ENCODE data around the gene DNTTIP2. TPM values are rescaled to one million over a fixed set of nuclear protein-coding genes. Genes with fewer than 3 reads are reported as not detected.

The DNTTIP2 gene
- total RNA-seq, 1 experiment from 2014 or later, result 101 TPM

DNA sequence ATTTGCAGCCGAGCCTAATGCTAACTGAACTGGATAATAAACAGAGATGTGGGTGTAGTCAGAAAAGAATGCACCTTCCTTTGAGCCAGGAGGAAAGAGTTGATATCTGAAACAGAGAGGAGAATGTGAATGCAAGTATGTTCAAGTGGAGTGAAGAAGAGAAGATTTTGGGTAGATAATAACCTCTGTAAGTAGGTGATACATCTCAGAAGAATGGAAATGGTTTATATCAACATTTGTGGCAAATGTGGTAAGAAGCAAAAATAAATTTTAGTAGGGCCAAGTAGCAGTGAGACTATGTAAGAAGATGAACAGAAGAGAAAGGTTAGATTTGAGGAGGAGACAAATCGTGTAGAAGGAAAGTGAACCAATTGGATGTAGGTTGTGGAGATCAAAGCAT is 1.7 kb upstream of the DNTTIP2 start:
- TF ChIP-seq, protein P1, sequence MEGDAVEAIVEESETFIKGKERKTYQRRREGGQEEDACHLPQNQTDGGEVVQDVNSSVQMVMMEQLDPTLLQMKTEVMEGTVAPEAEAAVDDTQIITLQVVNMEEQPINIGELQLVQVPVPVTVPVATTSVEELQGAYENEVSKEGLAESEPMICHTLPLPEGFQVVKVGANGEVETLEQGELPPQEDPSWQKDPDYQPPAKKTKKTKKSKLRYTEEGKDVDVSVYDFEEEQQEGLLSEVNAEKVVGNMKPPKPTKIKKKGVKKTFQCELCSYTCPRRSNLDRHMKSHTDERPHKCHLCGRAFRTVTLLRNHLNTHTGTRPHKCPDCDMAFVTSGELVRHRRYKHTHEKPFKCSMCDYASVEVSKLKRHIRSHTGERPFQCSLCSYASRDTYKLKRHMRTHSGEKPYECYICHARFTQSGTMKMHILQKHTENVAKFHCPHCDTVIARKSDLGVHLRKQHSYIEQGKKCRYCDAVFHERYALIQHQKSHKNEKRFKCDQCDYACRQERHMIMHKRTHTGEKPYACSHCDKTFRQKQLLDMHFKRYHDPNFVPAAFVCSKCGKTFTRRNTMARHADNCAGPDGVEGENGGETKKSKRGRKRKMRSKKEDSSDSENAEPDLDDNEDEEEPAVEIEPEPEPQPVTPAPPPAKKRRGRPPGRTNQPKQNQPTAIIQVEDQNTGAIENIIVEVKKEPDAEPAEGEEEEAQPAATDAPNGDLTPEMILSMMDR (conservative IDR thresholded peaks at IDR 0.05), result no peak
- Mint-ChIP-seq H3K27ac (no peak overlapping the region), H3K9me3 (no peaks in the 10 kb centered on the region), H3K4me1 (peaks cover 15 to 16% of the 10 kb centered on the region in 2 experiments), H3K36me3 (ENCODE audit: insufficient read depth in 1 of 3, low read depth in 3 of 3) (peaks cover 18 to 21% (median 19%) of the 10 kb centered on the region in 3 experiments; a peak in 6 of 7 replicates), H3K27me3 (ENCODE audit: low read depth) (no peaks in the 10 kb centered on the region), H3K4me3 (no peak overlapping the region; a peak in 1 of 5 replicates)
- no peak overlapping the region for H3K18ac ChIP-seq (ENCODE audit: insufficient read length, low read depth, low read length)
- no peak overlapping the region for H3K14ac ChIP-seq (ENCODE audit: insufficient read depth, low read length)
- H3K79me1 ChIP-seq (ENCODE audit: insufficient read depth, low read depth, low read length, poor library complexity, severe bottlenecking), result peaks cover 10% of the 10 kb centered on the region
- no peak overlapping the region for H3K4ac ChIP-seq (ENCODE audit: low read depth, low read length)
- H3K56ac ChIP-seq (ENCODE audit: insufficient read length, low read depth, low read length), result no peak overlapping the region
- H2BK120ac ChIP-seq (ENCODE audit: low read depth, low read length, poor library complexity, severe bottlenecking), result no peak overlapping the region
- no peak overlapping the region for H2BK15ac ChIP-seq (ENCODE audit: low read depth, low read length)
- no peaks in the 10 kb centered on the region for H3K4me1 ChIP-seq (ENCODE audit: insufficient read depth, low read length)
- H2AFZ ChIP-seq (ENCODE audit: low read length), result no peak overlapping the region
- H4K5ac ChIP-seq (ENCODE audit: insufficient read length, low read depth, low read length), result no peak overlapping the region
- no peak overlapping the region for H3K27ac ChIP-seq (ENCODE audit: insufficient read length, low read depth, low read length)
- no peak overlapping the region for H4K8ac ChIP-seq (replicated peaks; ENCODE audit: insufficient read length, low read depth, low read length)
- no peak overlapping the region for H3T11ph ChIP-seq (ENCODE audit: low read length)
- no peak overlapping the region for H2AK5ac ChIP-seq (ENCODE audit: insufficient read length, low read length)
- no peak overlapping the region for H2BK12ac ChIP-seq (ENCODE audit: insufficient read length, low read depth, low read length)
- DNase-seq, result no peak
- no peak overlapping the region for H2BK20ac ChIP-seq (ENCODE audit: low read depth, low read length, poor library complexity, severe bottlenecking)
- no peak overlapping the region for H2BK5ac ChIP-seq (ENCODE audit: insufficient read length, low read length)
- no peak overlapping the region for H4K91ac ChIP-seq (ENCODE audit: insufficient read length, low read depth, low read length)
- no peaks in the 10 kb centered on the region for H3K27me3 ChIP-seq (ENCODE audit: insufficient read depth, low read length)
- no CpG with 5 or more reads among the region's 2 CpGs for WGBS (ENCODE audit: extremely low coverage, insufficient read length, low lambda C conversion rate)
- peaks cover 13% of the 10 kb centered on the region for H3K23me2 ChIP-seq (ENCODE audit: insufficient read length, low read depth, low read length, poor library complexity, severe bottlenecking)
- H3K79me2 ChIP-seq (ENCODE audit: insufficient read depth, low read length), result peaks cover 22% of the 10 kb centered on the region; the same call in 1 of the 2 replicates
- H3K9me3 ChIP-seq (ENCODE audit: control insufficient read depth, low read depth, low read length), result no peaks in the 10 kb centered on the region
- no peak overlapping the region for H3K4me2 ChIP-seq (ENCODE audit: insufficient read depth, insufficient read length, low read length)
- H4K20me1 ChIP-seq (ENCODE audit: control insufficient read depth, insufficient read depth, insufficient read length), result no peaks in the 10 kb centered on the region
- no peak overlapping the region for H3K9ac ChIP-seq (ENCODE audit: extremely low read depth, insufficient read length, low read length)
- H3K23ac ChIP-seq (ENCODE audit: insufficient read length, low read depth, low read length), result no peak overlapping the region

Measured in H9 (cell line).